ENCODE measurements around the gene RAB10. TPM values are rescaled to one million over a fixed set of nuclear protein-coding genes. Genes with fewer than 3 reads are reported as not detected.
"Not testable (repeated sequence)": the region's sequence is repeated elsewhere in the genome, so short reads cannot be mapped to it uniquely, and the experiment has no call there.

RAB10 gene
- polyA plus RNA-seq (2012; ENCODE audit: insufficient read depth, insufficient read length): 94.1 TPM

DNA sequence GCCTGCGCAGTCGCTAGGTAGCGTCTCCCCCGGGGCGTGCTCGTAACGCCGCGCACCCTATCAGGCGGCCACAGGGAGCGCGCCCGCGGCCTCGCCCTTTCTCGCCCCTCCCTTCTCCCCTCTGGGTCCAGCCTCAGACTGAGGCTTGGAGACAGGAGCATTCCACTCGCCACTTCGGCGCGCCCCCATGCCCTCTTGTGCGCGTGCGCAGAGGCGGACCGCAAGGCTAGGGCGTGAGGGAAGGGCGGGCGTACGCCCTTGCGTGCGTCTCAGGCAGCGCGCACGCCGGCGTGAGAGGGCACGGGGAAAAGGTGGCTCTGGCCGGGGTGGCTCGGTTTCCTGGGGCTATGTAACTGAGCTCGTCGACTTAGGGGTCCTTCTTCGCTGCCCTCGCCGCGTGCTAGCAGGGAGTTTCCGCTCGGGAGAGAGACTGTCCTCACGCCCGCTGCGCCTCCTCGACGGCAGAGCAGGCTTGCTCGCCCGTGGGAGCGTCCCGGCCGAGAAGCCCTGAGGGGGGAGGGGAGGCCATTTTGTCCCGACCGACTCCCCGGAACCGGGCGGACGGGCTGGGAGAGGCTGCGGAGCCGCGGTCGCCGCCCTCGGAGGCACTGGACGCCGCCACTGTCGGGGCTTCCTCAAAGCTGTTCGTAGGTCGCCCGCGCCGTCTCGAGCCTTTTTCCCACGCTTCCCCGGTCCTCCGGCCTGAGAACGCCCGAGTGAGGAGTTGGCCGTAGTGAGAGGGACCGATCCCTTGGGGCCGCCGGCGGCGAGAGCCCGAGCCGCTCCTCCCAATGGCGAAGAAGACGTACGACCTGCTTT lies at the start of gene RAB10:
TSS of gene RAB10 (plus strand) at position 267 of the 819 bp plus-strand sequence. CDS start at position 792, 525 bp downstream.
- DNase-seq (ENCODE audit: low read depth, low spot score): peak; percentile 97
- peak within 1 kb of the TSS; percentile 96 for H3K4me3 ChIP-seq (ENCODE audit: low read length)

DNA sequence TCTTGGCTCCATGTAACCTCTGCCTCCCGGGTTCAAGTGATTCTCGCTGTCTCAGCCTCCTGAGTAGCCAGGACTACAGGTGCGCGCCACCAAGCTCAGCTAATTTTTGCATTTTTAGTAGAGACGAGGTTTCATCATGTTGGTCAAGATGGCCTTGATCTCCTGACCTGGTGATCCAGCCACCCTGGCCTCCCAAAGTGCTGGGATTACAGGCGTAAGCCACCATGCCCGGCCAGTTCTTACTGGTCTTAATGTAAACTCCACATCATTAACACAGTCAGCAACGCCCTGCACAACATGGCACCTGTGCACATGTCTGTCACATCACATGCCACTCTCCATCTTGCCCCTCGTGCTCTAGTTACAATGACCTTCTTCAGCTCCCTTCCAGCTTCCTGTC lies 45.8 kb upstream of the RAB10 start:
- DNase-seq (ENCODE audit: low read depth, low spot score): no peak
- H3K4me3 ChIP-seq (ENCODE audit: low read length): no peak overlapping the region

DNA sequence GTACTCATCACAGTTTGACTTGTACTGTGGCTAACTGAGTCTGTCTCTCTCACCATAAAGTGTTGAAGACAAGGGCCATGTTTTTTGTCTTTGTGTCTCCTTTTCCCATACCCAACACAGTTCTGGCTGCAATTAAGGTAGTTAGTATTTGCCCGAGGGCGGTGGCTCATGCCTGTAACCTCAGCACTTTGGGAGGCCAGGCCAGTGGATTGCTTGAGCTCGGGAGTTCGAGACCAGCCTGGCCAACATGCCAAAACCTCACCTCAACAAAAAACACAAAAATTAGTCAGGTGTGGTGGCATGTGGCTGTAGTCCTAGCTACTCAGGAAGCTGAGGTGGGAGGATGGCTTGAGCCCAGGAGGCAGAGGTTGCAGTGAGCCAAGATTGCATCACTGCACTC lies 44.7 kb upstream of the RAB10 start:
- DNase-seq (ENCODE audit: low read depth, low spot score): no peak

DNA sequence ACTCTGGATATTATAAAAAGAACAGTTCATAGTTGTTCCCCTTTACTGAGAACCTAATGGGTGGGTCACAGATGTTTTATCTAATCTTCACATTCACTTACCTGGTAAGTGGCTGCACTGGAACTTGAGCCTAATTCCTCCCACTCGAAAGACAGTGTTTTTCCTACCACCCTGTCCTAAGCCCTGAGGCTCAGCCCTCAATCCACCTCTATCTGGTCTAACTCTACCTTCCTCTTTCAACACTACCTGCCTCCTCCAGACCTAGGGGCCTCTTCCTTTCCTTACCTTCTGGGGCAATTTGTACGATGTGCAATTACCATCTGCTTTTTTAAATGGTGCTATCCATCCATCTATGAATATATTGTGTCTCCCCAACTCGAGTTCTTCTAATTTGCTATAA lies 41.9 kb upstream of the RAB10 start:
- DNase-seq (ENCODE audit: low read depth, low spot score): no peak
- no peak overlapping the region for H3K4me3 ChIP-seq (ENCODE audit: low read length)

More for the DNA sequence above, 44.7 kb upstream of the RAB10 start:
- no peak overlapping the region for H3K4me3 ChIP-seq (ENCODE audit: low read length)

DNA sequence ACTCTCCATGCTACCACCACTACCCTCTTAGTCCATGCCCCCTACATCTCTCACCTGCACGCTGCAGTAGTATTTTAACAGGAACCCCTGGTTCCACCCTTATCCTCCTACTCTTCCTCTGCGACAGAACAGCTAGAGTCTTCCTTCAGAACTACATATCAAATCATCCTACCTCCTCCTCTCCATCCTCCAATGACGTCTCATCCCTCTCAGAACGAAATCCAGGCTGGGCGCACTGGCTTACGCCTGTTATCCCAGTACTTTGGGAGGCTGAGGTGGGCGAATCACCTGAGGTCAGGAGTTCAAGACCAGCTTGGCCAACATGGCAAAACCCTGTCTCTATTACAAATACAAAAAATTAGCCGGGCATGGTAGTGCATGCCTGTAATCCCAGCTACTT lies 41.3 kb upstream of the RAB10 start:
- DNase-seq (ENCODE audit: low read depth, low spot score): no peak
- H3K4me3 ChIP-seq (ENCODE audit: low read length): no peak overlapping the region

DNA sequence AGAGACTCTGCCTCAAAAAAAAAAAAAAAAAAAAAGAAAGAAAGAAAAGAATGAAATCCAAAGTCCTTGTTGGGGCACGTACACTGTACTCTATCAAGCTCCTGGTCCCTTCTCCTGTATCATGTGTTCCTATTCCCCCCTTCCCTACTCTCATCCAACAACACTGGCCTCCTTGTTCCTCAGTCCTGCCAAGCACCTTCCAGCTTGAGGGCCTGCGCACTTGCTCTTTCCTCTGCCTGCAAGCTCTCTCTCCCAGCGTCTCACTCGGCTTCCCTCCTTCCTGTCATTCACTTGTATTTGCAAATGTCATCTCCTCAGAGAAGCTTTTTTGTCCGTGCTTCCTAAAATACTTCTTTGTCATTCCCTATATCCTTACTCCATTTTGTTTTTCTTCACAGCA lies 40.8 kb upstream of the RAB10 start:
- no peak overlapping the region for H3K4me3 ChIP-seq (ENCODE audit: low read length)
- DNase-seq (ENCODE audit: low read depth, low spot score): no peak

DNA sequence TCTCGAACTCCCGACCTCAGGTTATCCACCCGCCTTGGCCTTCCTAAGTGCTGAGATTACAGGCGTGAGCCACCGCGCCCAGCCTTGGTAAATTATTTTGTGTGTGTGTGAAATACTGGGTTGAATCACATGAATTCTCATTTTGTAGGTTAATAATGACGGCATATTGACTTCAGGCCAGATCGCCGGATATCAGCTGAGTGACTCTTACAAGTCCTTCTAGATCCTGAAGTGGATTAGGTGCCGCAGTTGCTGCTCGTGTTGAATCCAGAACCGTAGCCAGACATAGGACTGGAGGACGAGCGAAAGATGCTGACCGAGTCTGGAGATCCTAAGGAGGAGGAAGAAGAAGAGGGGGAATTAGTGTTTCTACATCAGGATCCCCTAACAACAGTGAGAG lies 39.4 kb upstream of the RAB10 start:
- no peak for DNase-seq (ENCODE audit: low read depth, low spot score)
- no peak overlapping the region for H3K4me3 ChIP-seq (ENCODE audit: low read length)

DNA sequence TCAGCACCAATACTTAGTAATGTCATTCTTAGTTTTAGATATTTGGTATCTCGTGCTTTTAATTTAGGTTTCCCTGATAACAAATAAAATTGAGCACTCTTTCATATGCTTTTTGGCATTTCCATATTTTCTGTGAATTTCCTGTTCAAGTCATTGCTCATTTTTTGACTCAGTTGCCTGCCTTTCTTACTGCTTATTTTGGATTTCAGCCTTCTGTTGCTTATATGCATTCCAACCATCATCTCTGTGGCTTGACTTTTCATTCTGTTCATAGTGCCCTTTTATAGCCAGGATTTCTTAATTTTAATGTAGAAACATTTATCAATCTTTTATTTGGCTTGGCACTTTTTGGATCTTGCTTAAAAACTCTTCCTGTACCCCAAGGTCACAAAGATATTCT lies 37.0 kb upstream of the RAB10 start:
- no peak overlapping the region for H3K4me3 ChIP-seq (ENCODE audit: low read length)
- no peak for DNase-seq (ENCODE audit: low read depth, low spot score)

DNA sequence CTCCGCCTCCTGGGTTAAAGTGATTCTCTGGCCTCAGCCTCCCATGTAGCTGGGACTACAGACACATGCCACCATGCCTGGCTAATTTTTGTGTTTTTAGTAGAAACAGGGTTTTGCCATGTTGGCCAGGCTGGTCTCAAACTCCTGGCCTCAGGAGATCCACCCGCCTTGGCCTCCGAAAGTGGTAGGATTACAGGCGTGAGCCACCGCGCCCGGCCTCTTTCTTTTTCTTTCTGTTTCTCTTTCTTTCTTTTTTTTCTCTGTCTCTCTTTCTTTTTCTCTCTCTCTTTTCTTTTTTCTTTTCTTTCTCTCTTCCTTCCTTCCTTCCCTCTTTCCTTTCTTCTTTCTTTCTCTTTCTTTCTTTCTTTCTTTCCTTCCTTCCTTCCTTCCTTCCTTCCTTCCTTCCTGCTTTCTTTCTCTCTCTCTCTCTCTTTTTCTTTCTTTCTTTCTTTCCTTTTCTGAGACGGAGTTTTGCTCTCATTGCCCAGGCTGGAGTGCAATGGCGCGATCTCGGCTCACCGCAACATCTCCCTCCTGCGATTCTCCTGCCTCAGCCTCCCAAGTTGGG lies 35.0 kb upstream of the RAB10 start:
- not testable (repeated sequence) for DNase-seq (ENCODE audit: low read depth, low spot score); H3K4me3 ChIP-seq (ENCODE audit: low read length)

DNA sequence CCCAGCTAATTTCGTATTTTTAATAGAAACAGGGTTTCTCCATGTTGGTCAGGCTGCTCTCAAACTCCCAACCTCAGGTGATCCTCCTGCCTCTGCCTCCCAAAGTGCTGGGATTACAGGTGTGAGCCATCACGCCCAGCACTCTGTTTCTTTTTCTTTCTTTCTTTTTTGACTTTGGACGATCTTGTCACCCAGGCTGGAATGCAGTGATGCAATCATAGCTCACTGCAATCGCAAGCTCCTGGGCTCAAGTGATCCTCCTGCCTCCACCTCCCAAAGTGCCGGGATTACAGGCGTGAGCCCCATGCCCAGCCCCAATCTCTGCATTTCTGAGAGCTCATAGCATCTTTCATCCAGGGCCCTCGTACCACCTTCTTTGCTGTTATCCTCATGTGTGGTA lies 34.5 kb upstream of the RAB10 start:
- not testable (repeated sequence) for DNase-seq (ENCODE audit: low read depth, low spot score); H3K4me3 ChIP-seq (ENCODE audit: low read length)

DNA sequence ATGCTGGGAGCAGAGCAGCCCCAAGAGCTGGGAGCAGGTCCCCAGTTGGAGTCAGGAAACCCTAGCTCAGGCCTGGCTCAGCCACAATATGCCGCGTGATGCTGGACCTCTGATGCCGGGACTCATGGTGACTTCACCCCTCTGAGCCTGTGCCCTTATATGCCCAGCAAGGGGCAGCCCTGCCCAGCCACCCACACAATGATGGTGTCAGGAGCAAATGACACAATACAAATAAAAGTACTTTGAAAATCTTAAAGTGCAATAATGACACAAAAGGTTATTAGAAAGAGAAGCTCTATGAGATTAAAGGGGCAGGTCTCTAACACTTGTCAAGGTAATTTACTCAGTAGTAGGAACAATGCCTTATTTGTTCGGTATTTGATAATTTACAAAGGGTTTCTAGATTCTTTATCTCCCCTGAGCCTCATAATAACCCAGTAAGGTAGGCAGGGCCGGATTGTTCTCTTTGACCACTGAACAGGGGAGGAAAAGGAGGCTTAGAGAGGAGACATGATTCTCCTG lies 33.3 kb upstream of the RAB10 start:
- no peak overlapping the region for H3K4me3 ChIP-seq (ENCODE audit: low read length)
- no peak for DNase-seq (ENCODE audit: low read depth, low spot score)

DNA sequence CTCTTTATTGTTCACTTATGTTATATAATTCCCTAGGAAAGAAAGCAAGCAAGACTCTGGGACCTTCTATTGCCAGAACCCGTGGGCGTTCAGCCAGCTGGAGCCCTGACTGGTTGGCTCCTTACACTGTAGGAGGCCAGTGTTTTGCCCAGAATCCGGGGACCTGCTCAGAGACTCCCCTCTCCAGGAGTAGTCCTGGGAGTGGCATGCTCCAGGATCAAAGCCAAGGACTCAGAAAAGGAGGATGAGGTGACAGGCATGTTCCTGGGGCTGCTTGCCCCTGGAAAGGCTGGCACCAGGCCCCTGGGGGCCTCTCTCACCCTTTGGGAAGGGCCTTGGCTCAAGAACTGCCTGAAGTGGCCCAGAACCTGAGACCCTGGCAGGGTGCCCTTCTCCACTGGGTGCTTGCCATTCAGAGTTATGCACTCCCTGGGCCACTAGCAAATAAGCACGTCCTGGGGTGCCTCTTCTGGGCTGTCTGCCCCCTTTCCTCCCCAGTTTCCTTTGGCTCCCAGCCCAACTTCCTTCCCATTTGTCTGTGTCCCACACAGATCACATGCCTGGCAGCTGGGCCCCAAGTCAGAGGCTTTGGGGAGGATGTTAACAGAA lies 32.0 kb upstream of the RAB10 start:
- no peak overlapping the region for H3K4me3 ChIP-seq (ENCODE audit: low read length)
- no peak for DNase-seq (ENCODE audit: low read depth, low spot score)

DNA sequence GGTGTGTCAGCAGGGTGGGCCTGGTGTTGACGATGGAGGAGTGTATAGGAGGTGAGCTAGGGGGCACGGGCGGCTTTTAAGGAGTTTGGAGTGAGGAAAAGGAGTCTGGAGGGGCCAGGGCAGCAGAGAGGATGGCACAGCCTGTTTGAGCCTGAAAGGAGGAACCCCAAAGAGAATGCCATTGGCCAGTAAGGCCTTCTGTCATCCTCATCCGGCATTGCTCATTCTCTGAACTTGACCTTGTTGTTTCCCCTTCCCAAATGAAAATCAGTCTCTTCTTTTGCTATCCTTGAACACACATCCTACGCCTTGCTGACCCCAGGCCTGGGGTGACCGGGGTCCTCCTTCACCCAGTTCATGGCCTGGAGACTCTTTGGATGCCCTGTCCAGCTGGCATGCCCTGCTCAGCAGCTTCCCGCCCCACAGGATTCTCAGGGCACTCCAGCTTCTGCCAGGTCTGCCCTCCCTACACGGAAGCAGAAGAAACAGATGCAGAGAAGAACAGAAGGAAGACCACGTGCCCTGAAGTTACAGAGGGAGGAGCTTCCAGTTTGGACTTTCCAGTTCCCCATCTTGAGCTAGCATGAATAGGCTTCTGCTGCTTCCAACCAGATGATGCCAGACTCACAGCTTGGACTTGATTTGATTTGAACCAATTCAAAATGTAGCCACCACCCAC lies 31.1 kb upstream of the RAB10 start:
- DNase-seq (ENCODE audit: low read depth, low spot score): no peak
- no peak overlapping the region for H3K4me3 ChIP-seq (ENCODE audit: low read length)

DNA sequence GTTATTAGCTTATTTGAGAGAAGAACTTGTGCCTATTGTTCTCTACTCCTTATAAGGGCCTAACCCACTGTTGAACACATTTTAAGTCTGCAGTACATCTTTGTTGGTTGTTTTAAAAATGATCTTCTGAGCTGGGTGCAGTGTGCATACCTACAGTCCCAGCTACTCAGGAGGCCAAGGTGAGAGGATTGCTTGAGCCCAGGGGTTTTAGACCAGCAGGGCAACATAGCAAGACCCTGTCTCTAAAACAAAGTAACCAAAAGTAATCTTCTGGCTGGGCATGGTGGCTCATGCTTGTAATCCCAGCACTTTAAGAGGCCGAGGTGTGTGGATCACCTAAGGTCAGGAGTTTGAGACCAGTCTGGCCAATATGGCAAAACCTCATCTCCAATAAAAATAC lies 25.8 kb upstream of the RAB10 start:
- DNase-seq (ENCODE audit: low read depth, low spot score): no peak
- no peak overlapping the region for H3K4me3 ChIP-seq (ENCODE audit: low read length)

DNA sequence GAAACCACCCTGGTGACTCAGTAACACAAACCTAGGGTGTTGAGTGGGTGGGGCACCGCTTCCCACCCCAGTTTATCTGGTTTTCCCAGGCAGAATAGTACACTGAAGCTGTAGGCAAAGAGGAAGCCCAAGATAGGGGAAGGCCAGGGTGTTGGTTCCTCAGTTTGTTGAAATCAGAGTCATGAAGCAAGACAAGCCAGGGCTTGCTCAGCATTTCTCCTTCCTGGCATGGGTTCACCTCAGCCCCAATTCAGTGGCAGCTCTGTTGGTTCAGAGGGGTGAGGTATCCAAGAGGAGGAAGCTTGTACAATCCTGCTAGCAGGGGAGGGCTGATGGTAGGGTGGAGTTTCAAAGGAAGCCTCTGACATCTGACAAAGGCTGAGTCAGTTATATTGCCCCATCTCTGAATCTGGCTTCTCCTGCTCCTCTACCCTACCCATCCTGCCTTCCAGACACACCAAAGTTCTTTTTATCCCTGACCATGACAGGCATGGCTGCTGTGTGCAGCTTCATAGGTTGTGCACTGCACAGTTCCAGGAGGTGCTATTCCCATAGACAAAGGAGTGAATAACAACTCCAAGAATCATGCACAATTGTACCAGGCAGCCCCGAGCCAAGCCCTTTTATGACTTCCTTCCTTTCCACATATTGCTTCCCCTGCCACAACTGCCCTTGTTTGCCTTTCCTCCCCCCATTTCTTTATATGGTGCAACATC lies 24.9 kb upstream of the RAB10 start:
- no peak for DNase-seq (ENCODE audit: low read depth, low spot score)

DNA sequence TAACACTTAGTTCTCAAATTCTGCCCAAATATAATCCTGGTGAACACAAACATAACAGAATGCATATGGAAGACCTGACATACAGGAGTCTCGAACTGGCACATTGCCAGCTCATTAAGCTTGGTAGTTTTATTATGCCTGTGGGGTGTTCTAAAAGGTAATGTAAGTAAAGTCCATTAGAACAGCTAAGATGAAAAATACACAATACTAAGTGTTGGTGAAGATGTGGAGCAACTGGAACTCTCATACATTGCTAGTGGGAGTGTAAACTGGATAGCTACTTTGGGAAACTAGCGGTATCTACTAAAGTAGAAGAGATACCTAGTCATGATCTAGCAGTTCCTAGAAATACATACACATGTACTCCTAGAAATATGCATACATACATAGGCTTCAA lies 24.3 kb upstream of the RAB10 start:
- no peak overlapping the region for H3K4me3 ChIP-seq (ENCODE audit: low read length)
- no peak for DNase-seq (ENCODE audit: low read depth, low spot score)

More for the DNA sequence above, 24.9 kb upstream of the RAB10 start:
- H3K4me3 ChIP-seq (ENCODE audit: low read length): no peak overlapping the region

DNA sequence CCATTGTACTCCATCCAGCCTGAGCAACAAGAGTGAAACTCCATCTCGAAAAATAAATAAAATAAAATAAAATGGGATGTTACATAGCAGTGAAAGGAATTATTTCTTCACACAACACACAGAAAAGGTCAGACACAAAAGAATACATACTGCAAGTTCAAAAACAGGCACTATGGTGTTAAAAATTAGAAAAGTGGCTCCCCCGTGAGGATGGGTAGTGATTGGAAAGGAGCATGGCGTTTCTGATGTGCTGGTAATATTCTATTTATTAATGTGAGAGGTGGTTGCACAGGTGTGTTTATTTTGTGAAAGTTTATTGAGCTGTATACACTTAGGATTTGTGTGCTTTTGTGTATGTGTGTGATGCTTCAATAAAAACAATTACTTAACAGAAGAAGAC lies 22.9 kb upstream of the RAB10 start:
- no peak overlapping the region for H3K4me3 ChIP-seq (ENCODE audit: low read length)
- no peak for DNase-seq (ENCODE audit: low read depth, low spot score)

DNA sequence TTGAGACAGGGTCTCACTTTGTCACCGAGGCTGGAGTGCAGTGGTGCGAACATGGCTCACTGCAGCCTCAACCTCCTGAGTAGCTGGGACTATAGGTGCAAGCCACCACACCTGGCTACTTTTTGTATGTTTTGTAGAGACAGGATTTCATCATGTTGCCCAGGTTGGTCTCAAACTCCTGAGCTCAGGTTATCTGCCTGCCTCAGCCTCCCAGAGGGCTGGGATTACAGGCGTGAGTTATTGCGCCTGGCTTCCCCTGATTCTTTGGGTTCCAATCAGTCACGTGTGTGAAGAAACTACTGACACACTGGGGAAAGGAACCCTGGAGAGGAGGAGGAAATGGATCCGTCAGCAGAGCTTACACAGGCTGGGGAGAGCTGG lies 22.3 kb upstream of the RAB10 start:
- no peak overlapping the region for H3K4me3 ChIP-seq (ENCODE audit: low read length)
- DNase-seq (ENCODE audit: low read depth, low spot score): no peak

Data from Jurkat, Clone E6-1 (cell line).